ENCODE measurements around the gene PEDS1.
"Not testable (repeated sequence)": the region's sequence is repeated elsewhere in the genome, so short reads cannot be mapped to it uniquely, and the experiment has no call there.

Gene PEDS1

GRCh38 chr20:50138479-50139393 lies 14.8 kb downstream of the PEDS1 start:
- CTCF ChIA-PET, result interaction anchor here (1.0 to 1.7 kb wide), 3 partner anchors 18 to 31 kb away, joined by 3 to 4 read pairs (median 4); no protein-coding TSS in a partner anchor

GRCh38 chr20:50138120-50138478 lies 15.4 kb downstream of the PEDS1 start:
- no peak overlapping the region for H3K4me3 ChIP-seq (ENCODE audit: low read depth, low read length)
- TF ChIP-seq CTCF (IDR thresholded peaks at IDR 0.05; ENCODE audit: insufficient read depth, low read length, missing control alignments), result no peak
- CTCF ChIA-PET, result interaction anchor here (1.0 kb wide), 1 partner anchor 18 kb away, joined by 4 read pairs; no protein-coding TSS in a partner anchor
- no peak for DNase-seq (ENCODE audit: low read depth, low spot score)
- POLR2A ChIA-PET, result interaction anchor here (1.8 kb wide), 1 partner anchor 15 kb away, joined by 5 read pairs; the partner anchor contains the start of gene PEDS1

More at GRCh38 chr20:50138479-50139393, 14.8 kb downstream of the PEDS1 start:
- H3K4me3 ChIP-seq (ENCODE audit: low read depth, low read length), result no peak overlapping the region
- POLR2A ChIA-PET, result interaction anchor here (1.0 kb wide), 1 partner anchor 12 kb away, joined by 3 read pairs; no protein-coding TSS in a partner anchor
- no peak for DNase-seq (ENCODE audit: low read depth, low spot score)
- no peak for TF ChIP-seq CTCF (IDR thresholded peaks at IDR 0.05; ENCODE audit: insufficient read depth, low read length, missing control alignments)

GRCh38 chr20:50137702-50138101 lies 15.8 kb downstream of the PEDS1 start:
- CTCF ChIA-PET, result interaction anchor here (1.0 kb wide), 2 partner anchors 15 to 17 kb away, joined by 4 read pairs; no protein-coding TSS in a partner anchor
- H3K4me3 ChIP-seq (ENCODE audit: low read depth, low read length); DNase-seq (ENCODE audit: low read depth, low spot score): not testable (repeated sequence)
- POLR2A ChIA-PET, result interaction anchor here (1.8 kb wide), 1 partner anchor 15 kb away, joined by 5 read pairs; the partner anchor contains the start of gene PEDS1

GRCh38 chr20:50136822-50137599 lies 16.5 kb downstream of the PEDS1 start:
- POLR2A ChIA-PET, result interaction anchor here (1.8 kb wide), 1 partner anchor 16 kb away, joined by 5 read pairs; the partner anchor contains the start of gene PEDS1
- CTCF ChIA-PET, result interaction anchor here (1.0 kb wide), 1 partner anchor 15 kb away, joined by 4 read pairs; no protein-coding TSS in a partner anchor

GRCh38 chr20:50135157-50135556 lies 18.4 kb downstream of the PEDS1 start:
- CTCF ChIA-PET, result interaction anchor here (0.9 to 1.5 kb wide), 2 partner anchors 12 to 15 kb away, joined by 3 read pairs; no protein-coding TSS in a partner anchor
- H3K4me3 ChIP-seq (ENCODE audit: low read depth, low read length); POLR2A ChIA-PET; DNase-seq (ENCODE audit: low read depth, low spot score): not testable (repeated sequence)

More at GRCh38 chr20:50136822-50137599, 16.5 kb downstream of the PEDS1 start:
- no peak overlapping the region for H3K4me3 ChIP-seq (ENCODE audit: low read depth, low read length)
- DNase-seq (ENCODE audit: low read depth, low spot score), result no peak
- TF ChIP-seq CTCF (IDR thresholded peaks at IDR 0.05; ENCODE audit: insufficient read depth, low read length, missing control alignments), result no peak

- no peak overlapping the region for H3K4me3 ChIP-seq (ENCODE audit: low read depth, low read length)
- no peak for DNase-seq (ENCODE audit: low read depth, low spot score)
- ChIA-PET POLR2A (interaction anchor here (1.0 kb wide), 1 partner anchor 20 kb away, joined by 4 read pairs; the partner anchor contains the start of gene PEDS1), CTCF (interaction anchor here (1.0 to 4.2 kb wide), 6 partner anchors 8 to 155 kb away, joined by 3 to 27 read pairs (median 4); no protein-coding TSS in a partner anchor)
- no peak for TF ChIP-seq CTCF (IDR thresholded peaks at IDR 0.05; ENCODE audit: insufficient read depth, low read length, missing control alignments)
These were observed 19.9 kb downstream of the PEDS1 start for GRCh38 chr20:50133474-50134217.
